HEK293 (cell line): Measurements from ENCODE around the gene MYL12A.

Experiments
- FEZF1 ChIP-seq: fragments of 450-650 bp; formaldehyde crosslinking; IDR thresholded peaks from 2 replicates; pipeline ENCODE4 v1.5.1; 2016; ENCODE audit warnings: missing biosample characterization, missing genetic modification characterization
- KLF7 ChIP-seq: fragments of 450-650 bp; formaldehyde crosslinking; IDR thresholded peaks from 2 replicates; pipeline ENCODE4 v1.5.1; 2016; ENCODE audit warnings: missing biosample characterization, missing genetic modification characterization, borderline replicate concordance
- KLF8 ChIP-seq: fragments of 450-650 bp; formaldehyde crosslinking; IDR thresholded peaks from 2 replicates; pipeline ENCODE4 v1.5.1; 2016; ENCODE audit warnings: missing biosample characterization, missing genetic modification characterization
- PRDM2 ChIP-seq: fragments of 450-650 bp; formaldehyde crosslinking; IDR thresholded peaks from 2 replicates; pipeline ENCODE4 v1.5.1; 2016; ENCODE audit warnings: missing biosample characterization, missing genetic modification characterization, borderline replicate concordance
- ZBTB49 ChIP-seq: fragments of 450-650 bp; formaldehyde crosslinking; IDR thresholded peaks from 2 replicates; pipeline ENCODE4 v1.5.1; 2016; ENCODE audit warnings: missing biosample characterization, missing genetic modification characterization, low read depth
- ZEB2 ChIP-seq: fragments of 450-650 bp; formaldehyde crosslinking; IDR thresholded peaks from 2 replicates; pipeline ENCODE4 v1.5.1; 2016; ENCODE audit warnings: missing biosample characterization, missing genetic modification characterization
- ZFP69B ChIP-seq: fragments of 450-650 bp; formaldehyde crosslinking; IDR thresholded peaks from 2 replicates; pipeline ENCODE4 v1.5.1; 2016; ENCODE audit warnings: missing biosample characterization, missing genetic modification characterization
- ZNF2 ChIP-seq: fragments of 450-650 bp; formaldehyde crosslinking; IDR thresholded peaks from 2 replicates; pipeline ENCODE4 v1.5.1; 2016; ENCODE audit warnings: missing biosample characterization, missing genetic modification characterization
- ZNF221 ChIP-seq: fragments of 450-650 bp; formaldehyde crosslinking; IDR thresholded peaks from 2 replicates; pipeline ENCODE4 v1.5.1; 2017; ENCODE audit warnings: missing biosample characterization, missing genetic modification characterization, borderline replicate concordance
- ZNF248 ChIP-seq: fragments of 450-650 bp; formaldehyde crosslinking; IDR thresholded peaks from 2 replicates; pipeline ENCODE4 v1.5.1; 2017; ENCODE audit warnings: missing biosample characterization, missing genetic modification characterization
- ZNF266 ChIP-seq: fragments of 450-650 bp; formaldehyde crosslinking; IDR thresholded peaks from 2 replicates; pipeline ENCODE4 v1.5.1; 2016; ENCODE audit warnings: missing biosample characterization, missing genetic modification characterization, low read depth
- ZNF449 ChIP-seq: fragments of 450-650 bp; formaldehyde crosslinking; IDR thresholded peaks from 2 replicates; pipeline ENCODE4 v1.5.1; 2017; ENCODE audit warnings: missing biosample characterization, mild to moderate bottlenecking, missing genetic modification characterization, moderate library complexity
- ZNF624 ChIP-seq: fragments of 450-650 bp; formaldehyde crosslinking; IDR thresholded peaks from 2 replicates; pipeline ENCODE4 v1.5.1; 2017; ENCODE audit warnings: missing biosample characterization, missing genetic modification characterization
- ZNF629 ChIP-seq: fragments of 450-650 bp; formaldehyde crosslinking; IDR thresholded peaks from 2 replicates; pipeline ENCODE4 v1.5.1; 2017; ENCODE audit warnings: missing biosample characterization, missing genetic modification characterization
- ZNF704 ChIP-seq: fragments of 450-650 bp; formaldehyde crosslinking; IDR thresholded peaks from 2 replicates; pipeline ENCODE4 v1.5.1; 2016; ENCODE audit warnings: missing biosample characterization, missing genetic modification characterization
- ZNF785 ChIP-seq: fragments of 450-650 bp; formaldehyde crosslinking; IDR thresholded peaks from 2 replicates; pipeline ENCODE4 v1.5.1; 2016; ENCODE audit warnings: missing biosample characterization, missing genetic modification characterization
- TF ChIP-seq, protein P1 (sequence below): fragments of 450-650 bp; formaldehyde crosslinking; IDR thresholded peaks from 2 replicates; pipeline ENCODE4 v1.5.1; 2016; ENCODE audit warnings: missing biosample characterization, missing genetic modification characterization
- TF ChIP-seq, protein P2 (sequence below): fragments of 450-650 bp; formaldehyde crosslinking; IDR thresholded peaks from 2 replicates; pipeline ENCODE4 v1.5.1; 2017; ENCODE audit warnings: missing biosample characterization, missing genetic modification characterization
- TF ChIP-seq, protein P3 (sequence below): fragments of 450-650 bp; formaldehyde crosslinking; IDR thresholded peaks from 2 replicates; pipeline ENCODE4 v1.5.1; 2017; ENCODE audit warnings: missing biosample characterization, missing genetic modification characterization
- TF ChIP-seq, protein P4 (sequence below): fragments of 450-650 bp; formaldehyde crosslinking; IDR thresholded peaks from 2 replicates; pipeline ENCODE4 v1.5.1; 2016; ENCODE audit warnings: missing biosample characterization, missing genetic modification characterization

Gene MYL12A

GRCh38 chr18:3247240-3248061, at the start of gene MYL12A (continued):
- 0 out of 2 replicates have a peak, but pooled peaks have one; percentile 55 for TF ChIP-seq ZNF785
- TF ChIP-seq, protein P1, sequence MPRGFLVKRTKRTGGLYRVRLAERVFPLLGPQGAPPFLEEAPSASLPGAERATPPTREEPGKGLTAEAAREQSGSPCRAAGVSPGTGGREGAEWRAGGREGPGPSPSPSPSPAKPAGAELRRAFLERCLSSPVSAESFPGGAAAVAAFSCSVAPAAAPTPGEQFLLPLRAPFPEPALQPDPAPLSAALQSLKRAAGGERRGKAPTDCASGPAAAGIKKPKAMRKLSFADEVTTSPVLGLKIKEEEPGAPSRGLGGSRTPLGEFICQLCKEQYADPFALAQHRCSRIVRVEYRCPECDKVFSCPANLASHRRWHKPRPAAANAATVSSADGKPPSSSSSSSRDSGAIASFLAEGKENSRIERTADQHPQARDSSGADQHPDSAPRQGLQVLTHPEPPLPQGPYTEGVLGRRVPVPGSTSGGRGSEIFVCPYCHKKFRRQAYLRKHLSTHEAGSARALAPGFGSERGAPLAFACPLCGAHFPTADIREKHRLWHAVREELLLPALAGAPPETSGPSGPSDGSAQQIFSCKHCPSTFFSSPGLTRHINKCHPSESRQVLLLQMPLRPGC, result peak; percentile 99
- 0 out of 2 replicates have a peak, but pooled peaks have one; percentile 22 for TF ChIP-seq FEZF1 (tag by site-specific recombination)
- TF ChIP-seq ZNF629 (tag by site-specific recombination), result peak; percentile 82
- TF ChIP-seq ZFP69B (tag by site-specific recombination), result peak; percentile 53; the same call in 1 of the 2 replicates
- TF ChIP-seq ZBTB49 (tag by site-specific recombination), result no peak
- TF ChIP-seq ZNF221 (tag by site-specific recombination), result no peak
- TF ChIP-seq ZNF248 (tag by site-specific recombination), result no peak
- peak; percentile 72 for TF ChIP-seq ZNF449 (tag by site-specific recombination)
- TF ChIP-seq, protein P2, sequence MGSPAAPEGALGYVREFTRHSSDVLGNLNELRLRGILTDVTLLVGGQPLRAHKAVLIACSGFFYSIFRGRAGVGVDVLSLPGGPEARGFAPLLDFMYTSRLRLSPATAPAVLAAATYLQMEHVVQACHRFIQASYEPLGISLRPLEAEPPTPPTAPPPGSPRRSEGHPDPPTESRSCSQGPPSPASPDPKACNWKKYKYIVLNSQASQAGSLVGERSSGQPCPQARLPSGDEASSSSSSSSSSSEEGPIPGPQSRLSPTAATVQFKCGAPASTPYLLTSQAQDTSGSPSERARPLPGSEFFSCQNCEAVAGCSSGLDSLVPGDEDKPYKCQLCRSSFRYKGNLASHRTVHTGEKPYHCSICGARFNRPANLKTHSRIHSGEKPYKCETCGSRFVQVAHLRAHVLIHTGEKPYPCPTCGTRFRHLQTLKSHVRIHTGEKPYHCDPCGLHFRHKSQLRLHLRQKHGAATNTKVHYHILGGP (tag by site-specific recombination), result no peak
- TF ChIP-seq ZNF266, result no peak
- TF ChIP-seq ZNF624 (tag by site-specific recombination), result no peak
- peak; percentile 90 for TF ChIP-seq KLF8
- TF ChIP-seq PRDM2 (tag by site-specific recombination), result no peak
- TF ChIP-seq KLF7 (tag by site-specific recombination), result peak; percentile 80; the same call in 1 of the 2 replicates
- TF ChIP-seq, protein P3, sequence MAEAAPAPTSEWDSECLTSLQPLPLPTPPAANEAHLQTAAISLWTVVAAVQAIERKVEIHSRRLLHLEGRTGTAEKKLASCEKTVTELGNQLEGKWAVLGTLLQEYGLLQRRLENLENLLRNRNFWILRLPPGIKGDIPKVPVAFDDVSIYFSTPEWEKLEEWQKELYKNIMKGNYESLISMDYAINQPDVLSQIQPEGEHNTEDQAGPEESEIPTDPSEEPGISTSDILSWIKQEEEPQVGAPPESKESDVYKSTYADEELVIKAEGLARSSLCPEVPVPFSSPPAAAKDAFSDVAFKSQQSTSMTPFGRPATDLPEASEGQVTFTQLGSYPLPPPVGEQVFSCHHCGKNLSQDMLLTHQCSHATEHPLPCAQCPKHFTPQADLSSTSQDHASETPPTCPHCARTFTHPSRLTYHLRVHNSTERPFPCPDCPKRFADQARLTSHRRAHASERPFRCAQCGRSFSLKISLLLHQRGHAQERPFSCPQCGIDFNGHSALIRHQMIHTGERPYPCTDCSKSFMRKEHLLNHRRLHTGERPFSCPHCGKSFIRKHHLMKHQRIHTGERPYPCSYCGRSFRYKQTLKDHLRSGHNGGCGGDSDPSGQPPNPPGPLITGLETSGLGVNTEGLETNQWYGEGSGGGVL, result no peak
- peak; percentile 85 for TF ChIP-seq ZEB2
- TF ChIP-seq, protein P4, sequence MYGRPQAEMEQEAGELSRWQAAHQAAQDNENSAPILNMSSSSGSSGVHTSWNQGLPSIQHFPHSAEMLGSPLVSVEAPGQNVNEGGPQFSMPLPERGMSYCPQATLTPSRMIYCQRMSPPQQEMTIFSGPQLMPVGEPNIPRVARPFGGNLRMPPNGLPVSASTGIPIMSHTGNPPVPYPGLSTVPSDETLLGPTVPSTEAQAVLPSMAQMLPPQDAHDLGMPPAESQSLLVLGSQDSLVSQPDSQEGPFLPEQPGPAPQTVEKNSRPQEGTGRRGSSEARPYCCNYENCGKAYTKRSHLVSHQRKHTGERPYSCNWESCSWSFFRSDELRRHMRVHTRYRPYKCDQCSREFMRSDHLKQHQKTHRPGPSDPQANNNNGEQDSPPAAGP (tag by site-specific recombination), result peak; percentile 91
- no peak for TF ChIP-seq ZNF704
- peak; percentile 50; the same call in 1 of the 2 replicates for TF ChIP-seq ZNF2 (tag by site-specific recombination)
